D721Med (cell line): Measurements from ENCODE around the gene FAM168A.
A peak's percentile ranks its signal among the peaks of the same experiment; 100 is the strongest.

Experiments used
- DNase-seq: peaks from one replicate; pipeline ENCODE4 v3.0.0; 2011; ENCODE audit warnings: low spot score; ENCODE audit not compliant: insufficient read length
- FAIRE-seq: peaks from 2 replicates; lab custom pipeline; 2011; peaks lifted over from hg19 to GRCh38; lab: Jason Lieb, UNC
- TF ChIP-seq, protein P1 (sequence below): IDR thresholded peaks from 2 replicates; pipeline ENCODE4 v1.5.1; 2012; ENCODE audit warnings: mild to moderate bottlenecking, control low read depth; ENCODE audit not compliant: insufficient read depth; ENCODE audit errors: missing control alignments

Gene FAM168A

DNA sequence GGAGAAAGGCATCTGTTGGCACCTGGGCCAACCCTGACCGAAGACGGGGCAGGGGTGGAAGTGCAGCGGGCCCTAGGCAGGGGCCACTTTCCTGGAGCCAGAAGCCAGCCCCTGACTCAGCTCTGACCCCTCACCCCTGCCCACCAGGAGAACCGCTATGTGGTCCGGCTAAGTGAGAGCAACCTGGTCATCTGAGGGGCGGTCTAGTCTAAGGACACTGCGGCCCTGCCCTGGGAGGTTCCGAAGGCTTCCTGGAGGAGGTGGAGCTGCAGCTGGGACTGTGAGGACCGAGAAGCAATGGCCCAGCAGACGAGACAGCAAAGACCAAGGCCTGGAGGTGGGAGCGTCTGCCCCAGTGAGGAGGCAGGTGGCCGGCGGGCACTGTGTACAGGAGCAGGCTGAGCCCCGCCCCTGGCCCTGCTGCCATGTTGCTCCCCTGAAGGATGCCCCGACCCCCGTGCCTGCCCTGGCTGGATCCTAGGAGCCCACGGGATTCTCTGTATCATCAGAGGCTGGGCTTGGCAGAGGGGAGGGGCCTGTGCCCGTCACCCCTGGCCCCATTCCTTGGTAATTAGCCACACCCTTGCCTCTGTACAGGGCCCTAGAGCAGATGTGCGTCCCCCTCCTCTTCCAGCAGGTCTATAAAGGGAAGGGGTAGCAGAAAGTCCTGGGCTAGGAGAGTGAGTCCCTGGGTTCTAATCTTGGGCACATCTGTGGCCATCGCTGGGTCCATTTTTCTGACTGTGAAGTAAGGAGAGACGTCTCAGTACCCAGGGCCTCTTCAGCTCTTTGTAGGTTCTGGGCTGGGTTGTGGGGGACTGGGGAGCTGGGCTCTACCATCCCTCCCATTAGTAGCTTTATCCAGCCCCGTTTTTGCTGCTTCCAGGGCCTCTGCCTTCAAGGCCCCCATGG lies 202.4 kb downstream of the FAM168A start:
- TF ChIP-seq, protein P1, sequence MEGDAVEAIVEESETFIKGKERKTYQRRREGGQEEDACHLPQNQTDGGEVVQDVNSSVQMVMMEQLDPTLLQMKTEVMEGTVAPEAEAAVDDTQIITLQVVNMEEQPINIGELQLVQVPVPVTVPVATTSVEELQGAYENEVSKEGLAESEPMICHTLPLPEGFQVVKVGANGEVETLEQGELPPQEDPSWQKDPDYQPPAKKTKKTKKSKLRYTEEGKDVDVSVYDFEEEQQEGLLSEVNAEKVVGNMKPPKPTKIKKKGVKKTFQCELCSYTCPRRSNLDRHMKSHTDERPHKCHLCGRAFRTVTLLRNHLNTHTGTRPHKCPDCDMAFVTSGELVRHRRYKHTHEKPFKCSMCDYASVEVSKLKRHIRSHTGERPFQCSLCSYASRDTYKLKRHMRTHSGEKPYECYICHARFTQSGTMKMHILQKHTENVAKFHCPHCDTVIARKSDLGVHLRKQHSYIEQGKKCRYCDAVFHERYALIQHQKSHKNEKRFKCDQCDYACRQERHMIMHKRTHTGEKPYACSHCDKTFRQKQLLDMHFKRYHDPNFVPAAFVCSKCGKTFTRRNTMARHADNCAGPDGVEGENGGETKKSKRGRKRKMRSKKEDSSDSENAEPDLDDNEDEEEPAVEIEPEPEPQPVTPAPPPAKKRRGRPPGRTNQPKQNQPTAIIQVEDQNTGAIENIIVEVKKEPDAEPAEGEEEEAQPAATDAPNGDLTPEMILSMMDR = no peak
- no peak for DNase-seq
- no peak for FAIRE-seq

DNA sequence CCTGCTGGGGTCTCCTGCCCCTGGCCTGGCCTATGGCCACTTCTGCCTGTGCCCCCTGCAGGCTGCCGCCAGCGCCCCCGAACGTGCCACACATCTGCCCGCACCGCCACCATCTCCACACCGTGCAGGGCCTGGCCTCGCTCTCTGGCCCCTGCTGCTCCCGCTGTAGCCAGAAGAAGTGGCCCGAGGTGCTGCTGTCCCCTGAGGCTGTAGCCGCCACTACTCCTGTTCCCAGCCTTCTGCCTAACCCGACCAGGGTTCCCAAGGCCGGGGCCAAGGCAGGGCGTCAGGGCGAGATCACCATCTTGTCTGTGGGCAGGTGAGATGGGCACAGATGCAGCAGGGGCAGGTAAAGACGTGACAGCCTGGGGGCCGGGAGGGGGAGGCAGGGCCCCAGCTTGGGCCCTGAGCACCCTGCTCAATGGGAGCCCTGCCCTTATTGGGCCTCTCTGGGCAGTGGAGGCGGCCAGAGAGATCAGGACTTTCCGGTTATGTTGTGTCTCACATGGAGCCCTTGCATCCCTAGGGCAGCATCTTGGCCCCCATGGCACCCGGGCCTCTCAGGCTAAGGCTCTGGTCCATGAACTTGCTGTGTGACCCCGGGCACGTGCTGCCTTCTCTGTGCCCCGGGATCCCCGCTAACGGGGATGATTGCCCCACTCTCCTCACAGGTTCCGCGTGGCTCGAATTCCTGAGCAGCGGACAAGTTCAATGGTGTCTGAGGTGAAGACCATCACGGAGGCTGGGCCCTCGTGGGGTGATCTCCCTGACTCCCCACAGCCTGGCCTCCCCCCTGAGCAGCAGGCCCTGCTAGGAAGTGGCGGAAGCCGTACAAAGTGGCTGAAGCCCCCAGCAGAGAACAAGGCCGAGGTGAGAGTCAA lies 203.3 kb downstream of the FAM168A start:
- TF ChIP-seq, protein P1 = no peak
- DNase-seq = no peak
- no peak for FAIRE-seq

DNA sequence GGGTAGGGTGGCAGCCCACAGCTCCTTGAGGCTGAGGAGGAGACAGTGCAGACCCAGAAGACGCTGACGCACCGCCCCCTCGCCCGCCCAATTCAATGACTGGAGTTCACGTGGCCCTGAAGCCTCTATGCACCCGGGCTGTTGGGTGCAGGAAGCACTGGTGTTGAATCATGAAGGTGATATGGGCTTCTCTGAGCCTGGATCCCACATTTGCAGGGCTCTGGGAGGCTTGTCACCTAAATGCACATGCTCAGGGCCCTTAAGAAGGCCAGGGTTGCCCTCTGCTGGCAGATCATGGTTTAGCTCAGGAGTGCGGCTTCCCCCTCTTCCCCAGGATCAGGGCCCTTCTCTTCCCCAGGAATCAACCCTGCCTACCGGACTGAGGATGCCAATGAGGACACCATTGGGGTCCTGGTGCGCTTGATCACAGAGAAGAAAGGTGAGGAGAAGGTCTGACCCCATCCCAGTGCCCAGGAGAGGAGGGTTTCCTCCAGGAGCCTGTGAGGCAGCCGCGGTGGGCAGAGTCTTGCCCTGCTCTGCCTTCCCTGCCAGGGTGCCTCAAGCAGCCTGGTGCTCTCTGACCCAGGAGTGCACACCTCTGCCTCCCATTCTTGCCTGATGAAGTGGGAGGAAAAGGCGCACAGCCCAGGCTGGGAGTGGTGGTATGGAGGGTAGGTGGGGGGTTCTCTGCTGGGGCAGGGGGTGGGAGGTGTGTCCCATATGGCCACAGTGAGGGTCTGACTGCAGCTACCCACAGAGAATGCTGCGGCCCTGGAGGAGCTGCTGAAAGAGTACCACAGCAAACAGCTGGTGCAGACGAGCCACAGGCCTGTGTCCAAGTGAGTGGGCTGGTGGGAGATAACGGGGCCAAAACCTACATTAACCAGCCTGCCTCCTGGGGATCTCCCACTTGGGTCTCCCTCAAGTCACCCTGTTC lies 204.2 kb downstream of the FAM168A start:
- peak; percentile 96 for DNase-seq
- no peak for FAIRE-seq
- TF ChIP-seq, protein P1 = peak; percentile 85

DNA sequence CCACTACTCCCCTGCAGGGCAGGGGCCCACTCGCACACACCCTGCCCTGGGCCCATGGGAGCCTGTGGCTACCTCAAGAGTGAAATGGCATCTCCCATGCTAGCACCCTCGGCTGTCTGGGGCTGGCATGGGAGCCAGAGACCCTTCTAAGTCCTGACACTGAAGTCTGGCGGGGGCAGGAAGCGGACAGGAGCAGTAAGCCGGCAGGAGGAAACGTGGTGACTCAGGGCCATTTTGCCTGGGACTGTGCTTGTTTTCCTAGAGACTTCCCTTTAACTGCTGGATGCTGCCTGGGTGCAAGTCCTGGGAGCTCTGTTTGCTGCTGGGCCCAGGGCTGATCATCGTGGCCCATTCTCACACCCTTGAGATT lies 204.9 kb downstream of the FAM168A start:
- DNase-seq (no peak), FAIRE-seq (no peak)
- TF ChIP-seq, protein P1 = no peak

DNA sequence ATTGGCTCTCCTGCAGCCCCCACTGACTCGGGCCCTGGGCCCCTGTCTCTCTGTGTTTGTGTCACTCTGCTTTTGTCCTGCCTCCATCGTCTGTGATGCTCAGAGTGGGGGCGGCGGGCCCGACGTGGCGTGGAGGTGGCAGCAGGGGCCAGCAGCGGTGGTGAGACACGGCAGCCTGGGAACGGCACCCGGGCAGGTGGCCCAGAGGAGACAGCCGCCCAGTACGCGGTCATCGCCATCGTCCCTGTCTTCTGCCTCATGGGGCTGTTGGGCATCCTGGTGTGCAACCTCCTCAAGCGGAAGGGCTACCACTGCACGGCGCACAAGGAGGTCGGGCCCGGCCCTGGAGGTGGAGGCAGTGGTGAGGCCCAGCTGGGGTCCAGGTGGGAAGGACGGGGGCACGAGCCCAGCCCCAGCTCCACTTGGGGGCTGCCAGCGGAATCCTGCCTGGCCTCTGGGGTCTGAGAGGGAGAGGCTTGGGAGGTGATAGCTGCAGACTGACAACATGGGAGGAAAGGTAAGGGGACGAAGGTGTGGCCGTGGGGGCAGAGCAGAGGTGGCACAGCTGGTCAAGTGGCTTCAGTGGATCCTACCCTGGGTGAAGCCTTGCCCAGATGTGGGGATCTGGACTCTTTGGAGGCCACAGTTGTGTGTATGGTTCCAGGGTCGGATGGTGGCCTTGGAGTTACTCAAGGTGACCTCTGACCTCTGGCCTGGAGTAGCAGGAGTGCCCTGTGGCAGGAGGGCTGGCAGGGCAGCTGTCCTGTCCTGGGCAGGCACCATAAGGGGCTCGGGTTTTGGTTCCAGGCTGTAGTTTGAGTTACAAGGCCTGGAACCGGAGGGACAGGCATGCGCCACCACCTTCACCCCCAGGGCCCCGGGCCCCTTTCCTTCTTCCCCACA lies 205.6 kb downstream of the FAM168A start:
- FAIRE-seq (no peak), DNase-seq (no peak)

More for the DNA sequence above, 205.6 kb downstream of the FAM168A start:
- TF ChIP-seq, protein P1 = no peak
